Omental fat pad (tissue), 4 donors: ENCODE results near the gene KRTAP10-11. TPM values are rescaled to one million over a fixed set of nuclear protein-coding genes. Genes with fewer than 3 reads are reported as not detected.
"Not testable (repeated sequence)": the region's sequence is repeated elsewhere in the genome, so short reads cannot be mapped to it uniquely, and the experiment has no call there.

ENCODE experiments used
- ATAC-seq: fragments of 150-250 bp; one replicate; pipeline ENCODE4 v1.9.1; 2016; ENCODE audit warnings: mild to moderate bottlenecking, moderate library complexity; ENCODE audit not compliant: low FRiP score
- DNase-seq: peaks from one replicate; pipeline ENCODE4 v3.0.0-alpha.2; 2019; ENCODE audit warnings: low spot score
- CTCF ChIP-seq, 3 donors: fragments of 450-650 bp; IDR thresholded peaks; one replicate each; pipeline ENCODE4 v1.5.1; 2016 to 2017; ENCODE audit warnings: antibody characterized with exemption in 3 of 3, mild to moderate bottlenecking in 3 of 3, moderate library complexity in 2 of 3
- total RNA-seq, 4 donors: library from RNA; depleted of rRNA; stranded (reverse); fragments of >200 nt; gene quantifications; one replicate each; pipeline ENCODE4 v1.1.0, GENCODE V29; 2016

The KRTAP10-11 gene
- total RNA-seq, 4 donors from 2014 or later, result not detected

- no peak for TF ChIP-seq CTCF (IDR thresholded peaks at IDR 0.05)
- ATAC-seq (no peak), DNase-seq (no peak)
These were observed 20.0 kb upstream of the KRTAP10-11 start for GRCh38 chr21:44626262-44626661.

GRCh38 chr21:44626673-44627143 is 19.5 kb upstream of the KRTAP10-11 start, which contains the start of gene KRTAP10-9:
TSS of gene KRTAP10-9 (plus strand) at chr21:44627093. CDS start at chr21:44627172, 79 bp downstream.
- no peak for ATAC-seq

GRCh38 chr21:44627181-44627822 is 18.9 kb upstream of the KRTAP10-11 start:
- not testable (repeated sequence) for ATAC-seq

More at GRCh38 chr21:44626673-44627143, 19.5 kb upstream of the KRTAP10-11 start, which contains the start of gene KRTAP10-9:
- no peak for TF ChIP-seq CTCF (IDR thresholded peaks at IDR 0.05)
- DNase-seq, result no peak

GRCh38 chr21:44627831-44628233 is 18.4 kb upstream of the KRTAP10-11 start:
- not testable (repeated sequence) for DNase-seq, ATAC-seq

More at GRCh38 chr21:44627181-44627822, 18.9 kb upstream of the KRTAP10-11 start:
- DNase-seq, result not testable (repeated sequence)

- no peak for ATAC-seq
- TF ChIP-seq CTCF (IDR thresholded peaks at IDR 0.05), result no peak
- DNase-seq, result no peak
These were observed 17.4 kb upstream of the KRTAP10-11 start for GRCh38 chr21:44628707-44629391.

- TF ChIP-seq CTCF (IDR thresholded peaks at IDR 0.05), result no peak
- DNase-seq (no peak), ATAC-seq (no peak)
These were observed 15.8 kb upstream of the KRTAP10-11 start for GRCh38 chr21:44630440-44630839.

- TF ChIP-seq CTCF (IDR thresholded peaks at IDR 0.05), result no peak
These were observed 14.1 kb upstream of the KRTAP10-11 start for GRCh38 chr21:44632067-44632466.

More at GRCh38 chr21:44632067-44632466, 14.1 kb upstream of the KRTAP10-11 start:
- DNase-seq (no peak), ATAC-seq (no peak)
